Tibial artery (tissue), 4 donors: Measurements from ENCODE around the gene FUT2.
A peak's percentile ranks its signal among the peaks of the same experiment; 100 is the strongest.

Experiments used
- DNase-seq, 2 donors: peaks; one replicate each; pipeline ENCODE4 v3.0.0-alpha.2; 2019
- H3K27ac ChIP-seq, 2 donors: fragments of 200-600 bp; sonication (generic) in 1 of 2; 1 replicate in 1 of 2; 2 replicates in 1 of 2; pipeline ENCODE4 v1.5.1; 2018 to 2019; ENCODE audit warnings: mild to moderate bottlenecking in 1 of 2
- H3K27me3 ChIP-seq, 2 donors: fragments of 200-600 bp; sonication (generic) in 1 of 2; one replicate each; pipeline versions ENCODE4 v1.5.1 to v1.6.0; 2016 to 2019
- H3K36me3 ChIP-seq, 3 donors: fragments of 200-600 bp; sonication (generic) in 2 of 3; one replicate each; pipeline ENCODE4 v1.5.1; 2016 to 2019; ENCODE audit warnings: mild to moderate bottlenecking in 2 of 3
- H3K4me1 ChIP-seq, 4 donors: fragments of 200-600 bp; sonication (generic) in 2 of 4; 1 replicate in 3 of 4; 2 replicates in 1 of 4; pipeline ENCODE4 v1.5.1; 2016 to 2019
- H3K4me3 ChIP-seq, 2 donors: fragments of 200-600 bp; sonication (generic) in 1 of 2; 1 replicate in 1 of 2; 2 replicates in 1 of 2; pipeline ENCODE4 v1.5.1; 2018 to 2019; ENCODE audit warnings: mild to moderate bottlenecking in 2 of 2
- H3K9me3 ChIP-seq, 3 donors: fragments of 200-600 bp; sonication (generic) in 1 of 3; one replicate each; pipeline ENCODE4 v1.5.1; 2016 to 2019
- intact Hi-C: fragments of 100-400 bp; cut with DNase I; formaldehyde crosslinking; loops from one replicate; pipeline ENCODE4 v1.15.0; 2023; ENCODE audit warnings: low total_unique reads
- TF ChIP-seq, protein P1 (sequence below), 2 experiments: fragments of 200-600 bp in 1 of 2; fragments of 450-650 bp in 1 of 2; IDR thresholded peaks; one replicate each; pipeline ENCODE4 v1.5.1; 2017 to 2019; ENCODE audit warnings: antibody characterized with exemption in 2 of 2, mild to moderate bottlenecking in 1 of 2, moderate library complexity in 1 of 2

FUT2 gene

GRCh38 chr19:48738557-48739403 lies 43.0 kb downstream of the FUT2 start:
- Histone ChIP-seq H3K27ac (peak overlapping the region; percentile 34 to 42), H3K4me1 (peaks cover 0 to 25% (median 14%) of the 10 kb centered on the region in 4 donors), H3K9me3 (no peaks in the 10 kb centered on the region), H3K4me3 (peak overlapping the region; percentile 50 to 66), H3K27me3 (peaks cover 0 to 15% of the 10 kb centered on the region in 2 donors), H3K36me3 (no peaks in the 10 kb centered on the region)
- intact Hi-C loops: no loop called here
- TF ChIP-seq, protein P1, sequence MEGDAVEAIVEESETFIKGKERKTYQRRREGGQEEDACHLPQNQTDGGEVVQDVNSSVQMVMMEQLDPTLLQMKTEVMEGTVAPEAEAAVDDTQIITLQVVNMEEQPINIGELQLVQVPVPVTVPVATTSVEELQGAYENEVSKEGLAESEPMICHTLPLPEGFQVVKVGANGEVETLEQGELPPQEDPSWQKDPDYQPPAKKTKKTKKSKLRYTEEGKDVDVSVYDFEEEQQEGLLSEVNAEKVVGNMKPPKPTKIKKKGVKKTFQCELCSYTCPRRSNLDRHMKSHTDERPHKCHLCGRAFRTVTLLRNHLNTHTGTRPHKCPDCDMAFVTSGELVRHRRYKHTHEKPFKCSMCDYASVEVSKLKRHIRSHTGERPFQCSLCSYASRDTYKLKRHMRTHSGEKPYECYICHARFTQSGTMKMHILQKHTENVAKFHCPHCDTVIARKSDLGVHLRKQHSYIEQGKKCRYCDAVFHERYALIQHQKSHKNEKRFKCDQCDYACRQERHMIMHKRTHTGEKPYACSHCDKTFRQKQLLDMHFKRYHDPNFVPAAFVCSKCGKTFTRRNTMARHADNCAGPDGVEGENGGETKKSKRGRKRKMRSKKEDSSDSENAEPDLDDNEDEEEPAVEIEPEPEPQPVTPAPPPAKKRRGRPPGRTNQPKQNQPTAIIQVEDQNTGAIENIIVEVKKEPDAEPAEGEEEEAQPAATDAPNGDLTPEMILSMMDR (IDR thresholded peaks at IDR 0.05): peak; percentile 15 to 36
- DNase-seq: peak; percentile 83 to 91

DNA sequence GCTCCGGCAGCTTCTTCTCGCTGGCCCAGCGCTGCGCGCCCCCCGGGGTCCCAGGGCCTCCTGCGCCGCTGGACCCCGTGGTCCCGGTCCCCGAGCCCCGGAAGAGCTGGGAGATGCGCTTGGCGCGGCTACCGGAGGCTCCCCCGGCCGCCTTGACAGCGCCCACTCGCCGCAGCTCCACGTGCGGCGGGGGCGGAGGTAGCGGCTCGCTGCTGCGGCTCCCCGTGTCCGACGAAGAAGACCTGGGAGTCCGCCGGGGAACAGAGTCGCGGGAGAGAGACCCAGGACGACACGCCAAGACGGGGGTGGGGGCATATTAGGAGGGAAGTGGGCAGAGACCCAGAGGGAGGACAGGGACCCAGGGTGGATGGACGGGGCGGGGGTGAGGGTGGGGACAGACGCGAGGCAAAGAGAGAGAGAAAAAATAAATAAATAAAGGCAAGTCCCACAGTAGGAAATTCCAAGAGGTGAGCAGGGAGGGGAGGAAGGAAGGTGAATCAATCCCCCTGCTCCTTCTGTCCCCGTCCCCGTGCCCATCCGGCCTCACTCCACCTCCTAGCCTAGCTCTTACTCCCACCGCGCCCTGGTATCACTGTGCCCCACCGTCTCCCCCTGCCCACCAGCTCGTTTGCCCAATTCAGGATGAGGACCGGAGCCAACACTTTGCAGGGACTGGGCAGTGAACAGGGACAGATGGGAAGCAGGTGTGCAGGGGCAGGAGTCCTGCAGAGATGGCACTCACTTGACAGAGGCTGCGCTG lies 43.8 kb downstream of the FUT2 start:
- no peak for DNase-seq
- TF ChIP-seq, protein P1 (IDR thresholded peaks at IDR 0.05): no peak

DNA sequence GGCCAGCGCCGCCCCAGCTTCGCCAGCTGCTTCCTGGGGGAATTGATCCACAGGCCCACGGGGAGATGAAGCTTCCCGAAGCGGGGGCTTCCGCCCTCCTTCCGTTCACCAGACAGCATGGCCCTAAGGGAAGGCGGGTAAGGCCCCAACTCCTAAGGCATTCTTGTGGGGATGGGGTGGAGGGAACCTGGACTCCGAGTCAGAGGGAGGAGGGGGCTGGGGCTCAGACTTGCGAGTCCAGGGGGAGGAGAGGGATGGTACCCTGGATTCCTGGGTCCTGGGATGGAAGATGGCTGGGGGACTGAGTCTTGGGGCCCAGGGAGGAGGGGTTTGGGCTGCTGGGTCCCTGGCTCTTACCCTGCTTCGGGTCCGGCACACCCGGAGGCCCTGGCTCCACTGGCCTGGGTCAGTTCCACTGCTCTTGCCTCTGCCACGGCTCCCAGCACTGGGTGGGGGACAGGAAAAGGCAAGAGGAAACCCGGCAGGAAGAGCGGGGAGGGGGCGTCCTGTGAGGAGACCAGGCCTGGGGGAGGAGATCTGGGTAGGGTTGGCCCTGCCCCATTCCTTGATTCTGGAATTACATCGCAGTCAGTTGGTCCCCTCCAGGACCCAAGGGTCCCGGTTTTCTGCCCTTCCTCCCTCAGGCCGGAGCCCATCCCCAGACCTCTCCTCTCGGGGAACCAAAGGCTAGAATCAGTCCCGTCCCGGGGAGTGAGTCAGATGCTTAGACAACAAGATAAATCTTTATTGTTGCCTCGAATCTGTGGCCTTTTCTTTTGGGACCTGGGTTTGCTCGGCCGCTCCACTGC lies 44.6 kb downstream of the FUT2 start, which contains the start of gene RASIP1:
Gene RASIP1 (minus strand): TSS at position 447 of the 809 bp plus-strand sequence. CDS start 328 bp downstream, at position 119.
- TF ChIP-seq, protein P1 (IDR thresholded peaks at IDR 0.05): no peak
- H3K27ac ChIP-seq: peak within 1 kb of the TSS; percentile 34 to 42
- H3K4me3 ChIP-seq: peak within 1 kb of the TSS; percentile 50 to 66
- DNase-seq: no peak
- H3K9me3 ChIP-seq: no peaks in the 10 kb centered on the region
- no peaks in the 10 kb centered on the region for H3K36me3 ChIP-seq
- peaks cover 0 to 25% (median 14%) of the 10 kb centered on the region in 4 donors for H3K4me1 ChIP-seq
- H3K27me3 ChIP-seq: peaks cover 0 to 7% of the 10 kb centered on the region in 2 donors
- intact Hi-C loops: loop anchor here (5.0 kb wide), 1 partner anchor 63 kb away; no protein-coding TSS in a partner anchor

More for the DNA sequence above, 43.8 kb downstream of the FUT2 start:
- peak overlapping the region; percentile 50 to 66 for H3K4me3 ChIP-seq
- peaks cover 0 to 14% of the 10 kb centered on the region in 2 donors for H3K27me3 ChIP-seq
- intact Hi-C loops: loop anchor here (5.0 kb wide), 1 partner anchor 62 kb away; no protein-coding TSS in a partner anchor
- no peaks in the 10 kb centered on the region for H3K36me3 ChIP-seq
- no peaks in the 10 kb centered on the region for H3K9me3 ChIP-seq
- H3K27ac ChIP-seq: peak overlapping the region; percentile 34 to 42
- H3K4me1 ChIP-seq: peaks cover 0 to 25% (median 14%) of the 10 kb centered on the region in 4 donors

- peaks cover 0 to 25% (median 14%) of the 10 kb centered on the region in 4 donors for H3K4me1 ChIP-seq
- no peaks in the 10 kb centered on the region for H3K9me3 ChIP-seq
- H3K36me3 ChIP-seq: no peaks in the 10 kb centered on the region
- TF ChIP-seq, protein P1 (IDR thresholded peaks at IDR 0.05): no peak
- DNase-seq: no peak
- H3K27ac ChIP-seq: no peak overlapping the region
- intact Hi-C loops: loop anchor here (5.0 kb wide), 1 partner anchor 64 kb away; no protein-coding TSS in a partner anchor
- peaks cover 0 to 11% of the 10 kb centered on the region in 2 donors for H3K27me3 ChIP-seq
- peak overlapping the region in 1 of 2 donors; percentile 8 for H3K4me3 ChIP-seq
These were observed 45.6 kb downstream of the FUT2 start for GRCh38 chr19:48741129-48741999.
